MM.1S (cell line): Measurements from ENCODE around the gene RCN2.
"Not testable (repeated sequence)": the region's sequence is repeated elsewhere in the genome, so short reads cannot be mapped to it uniquely, and the experiment has no call there.

Experiments
- EZH2 ChIP-seq: fragments of 300-600 bp; sonication (generic); optimal IDR thresholded peaks from 2 replicates; pipeline ENCODE3; 2017; ENCODE audit warnings: low read depth, mild to moderate bottlenecking, antibody characterized with exemption, low read length, mixed read lengths
- EZH2phosphoT487 ChIP-seq: fragments of 300-600 bp; sonication (generic); IDR thresholded peaks from 2 replicates; pipeline ENCODE4 v1.6.1; 2018; ENCODE audit warnings: antibody characterized with exemption, low read length
- TF ChIP-seq, protein P1 (sequence below): fragments of 300-600 bp; sonication (generic); IDR thresholded peaks from 2 replicates; pipeline ENCODE4 v1.5.1; 2016; ENCODE audit warnings: antibody characterized with exemption, low read length, mixed read lengths

- TF ChIP-seq, protein P1, sequence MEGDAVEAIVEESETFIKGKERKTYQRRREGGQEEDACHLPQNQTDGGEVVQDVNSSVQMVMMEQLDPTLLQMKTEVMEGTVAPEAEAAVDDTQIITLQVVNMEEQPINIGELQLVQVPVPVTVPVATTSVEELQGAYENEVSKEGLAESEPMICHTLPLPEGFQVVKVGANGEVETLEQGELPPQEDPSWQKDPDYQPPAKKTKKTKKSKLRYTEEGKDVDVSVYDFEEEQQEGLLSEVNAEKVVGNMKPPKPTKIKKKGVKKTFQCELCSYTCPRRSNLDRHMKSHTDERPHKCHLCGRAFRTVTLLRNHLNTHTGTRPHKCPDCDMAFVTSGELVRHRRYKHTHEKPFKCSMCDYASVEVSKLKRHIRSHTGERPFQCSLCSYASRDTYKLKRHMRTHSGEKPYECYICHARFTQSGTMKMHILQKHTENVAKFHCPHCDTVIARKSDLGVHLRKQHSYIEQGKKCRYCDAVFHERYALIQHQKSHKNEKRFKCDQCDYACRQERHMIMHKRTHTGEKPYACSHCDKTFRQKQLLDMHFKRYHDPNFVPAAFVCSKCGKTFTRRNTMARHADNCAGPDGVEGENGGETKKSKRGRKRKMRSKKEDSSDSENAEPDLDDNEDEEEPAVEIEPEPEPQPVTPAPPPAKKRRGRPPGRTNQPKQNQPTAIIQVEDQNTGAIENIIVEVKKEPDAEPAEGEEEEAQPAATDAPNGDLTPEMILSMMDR = not testable (repeated sequence)
- not testable (repeated sequence) for TF ChIP-seq EZH2phosphoT487, EZH2
Observed at GRCh38 chr15:76899176-76899930, 32.2 kb upstream of the RCN2 start.
